ENCODE data around the gene ZNF816. TPM values are rescaled to one million over a fixed set of nuclear protein-coding genes. Genes with fewer than 3 reads are reported as not detected.
"Not testable (repeated sequence)": the region's sequence is repeated elsewhere in the genome, so short reads cannot be mapped to it uniquely, and the experiment has no call there.

ZNF816 gene
- total RNA-seq, 1 experiment from 2014 or later, result 8.9 TPM

DNA sequence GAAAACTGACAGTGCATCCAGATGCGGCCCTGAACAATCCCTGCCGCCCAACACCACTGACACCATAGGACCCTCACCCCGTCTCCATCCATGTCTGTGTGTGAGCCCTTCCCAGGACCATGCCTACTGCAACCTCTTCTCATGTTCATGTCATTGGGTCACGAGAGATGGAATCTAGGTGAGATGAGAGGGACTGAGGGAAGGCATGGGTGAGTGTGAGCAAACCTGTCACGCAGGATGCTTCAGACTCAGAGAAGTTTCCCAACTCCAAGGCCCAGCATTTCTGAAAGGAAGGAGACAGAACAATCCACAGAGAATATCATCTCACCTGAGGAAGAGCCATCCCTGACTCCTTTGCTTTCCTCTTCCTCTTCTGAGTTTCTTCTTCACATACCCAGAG lies 45.1 kb downstream of the ZNF816 start (continued):
- no peak for TF ChIP-seq CTCF (IDR thresholded peaks at IDR 0.05 in 2 of 3, conservative IDR thresholded peaks at IDR 0.05 in 1 of 3; ENCODE audit: borderline replicate concordance in 1 of 3, insufficient read depth in 1 of 3, low read depth in 2 of 3, low read length in 2 of 3)
- no peak for TF ChIP-seq MAX (IDR thresholded peaks at IDR 0.05)
- no peak for TF ChIP-seq FOSL1 (IDR thresholded peaks at IDR 0.05; ENCODE audit: low read depth)
- TF ChIP-seq ZNF274 (IDR thresholded peaks at IDR 0.05; ENCODE audit: low read depth, low read length), result no peak
- TF ChIP-seq EGR1 (IDR thresholded peaks at IDR 0.05; ENCODE audit: low read depth), result no peak

DNA sequence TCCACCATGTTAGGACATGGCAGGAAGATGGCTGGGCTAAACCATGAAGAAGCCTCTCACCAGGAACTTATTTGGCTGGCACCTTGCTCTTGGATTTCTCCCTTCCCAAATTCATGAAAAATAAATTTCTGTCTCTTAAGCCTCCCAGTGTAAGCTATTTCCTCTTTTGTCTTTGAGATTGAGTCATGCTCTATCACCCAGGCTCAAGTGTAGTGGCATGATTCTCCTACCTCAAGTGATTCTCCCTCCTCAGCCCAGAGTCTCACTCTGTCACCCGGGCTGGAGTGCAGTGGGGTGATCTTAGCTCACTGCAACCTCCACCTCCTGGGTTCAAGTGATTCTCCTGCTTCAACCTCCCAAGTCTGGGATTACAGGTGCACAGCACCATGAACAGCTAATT lies 52.0 kb downstream of the ZNF816 start:
- no peak overlapping the region for H3K4me3 ChIP-seq (replicated peaks in 1 of 2; ENCODE audit: low read depth in 1 of 2, low read length in 2 of 2)
- H4K20me1 ChIP-seq (ENCODE audit: insufficient read depth), result no peaks in the 10 kb centered on the region
- no peaks in the 10 kb centered on the region for H3K4me1 ChIP-seq (ENCODE audit: control insufficient read depth in 1 of 2, insufficient read depth in 2 of 2, low read length in 2 of 2)
- no peaks in the 10 kb centered on the region for H3K27me3 ChIP-seq (ENCODE audit: insufficient read depth, low read length)
- H2AFZ ChIP-seq (ENCODE audit: low read depth, low read length, poor library complexity, severe bottlenecking), result no peak overlapping the region
- no peaks in the 10 kb centered on the region for H3K9me2 ChIP-seq (ENCODE audit: insufficient read depth)
- ChIA-PET RAD21 (ENCODE audit: low non-redundant PET in 1 of 2, low total read pairs in 2 of 2, uncharacterized antibody in 2 of 2, unreplicated experiment in 2 of 2) (no interaction called here), POLR2A (no interaction called here), CTCF (no interaction called here)
- H3K9ac ChIP-seq (ENCODE audit: low read length), result no peak overlapping the region
- ATAC-seq, result no peak
- H3K27ac ChIP-seq (ENCODE audit: low read depth, low read length), result no peak overlapping the region
- no peak for TF ChIP-seq EGR1 (IDR thresholded peaks at IDR 0.05; ENCODE audit: low read depth)
- no peak for TF ChIP-seq FOSL1 (IDR thresholded peaks at IDR 0.05; ENCODE audit: low read depth)
- TF ChIP-seq POLR2A (IDR thresholded peaks at IDR 0.05; ENCODE audit: borderline replicate concordance, extremely low read depth, insufficient read depth, insufficient read length), result no peak
- TF ChIP-seq ATF3 (IDR thresholded peaks at IDR 0.05), result no peak
- peaks cover 2 to 28% of the 10 kb centered on the region in 2 experiments; a peak in 1 of 4 replicates for H3K36me3 ChIP-seq (ENCODE audit: control insufficient read depth in 1 of 2, insufficient read depth in 2 of 2, low read length in 2 of 2)
- intact Hi-C loops (cut with micrococcal nuclease), result no loop called here
- no TSS peak for BruUV-seq (replicated peaks)
- H3K79me2 ChIP-seq (ENCODE audit: insufficient read depth, low read length), result no peaks in the 10 kb centered on the region
- H3K9me3 ChIP-seq (ENCODE audit: control insufficient read depth in 1 of 2, insufficient read depth in 1 of 2, low read depth in 1 of 2, low read length in 2 of 2), result no peaks in the 10 kb centered on the region
- no peak for DNase-seq (ENCODE audit: low read depth, low spot score)
- H3K4me2 ChIP-seq (ENCODE audit: low read length), result no peak overlapping the region

DNA sequence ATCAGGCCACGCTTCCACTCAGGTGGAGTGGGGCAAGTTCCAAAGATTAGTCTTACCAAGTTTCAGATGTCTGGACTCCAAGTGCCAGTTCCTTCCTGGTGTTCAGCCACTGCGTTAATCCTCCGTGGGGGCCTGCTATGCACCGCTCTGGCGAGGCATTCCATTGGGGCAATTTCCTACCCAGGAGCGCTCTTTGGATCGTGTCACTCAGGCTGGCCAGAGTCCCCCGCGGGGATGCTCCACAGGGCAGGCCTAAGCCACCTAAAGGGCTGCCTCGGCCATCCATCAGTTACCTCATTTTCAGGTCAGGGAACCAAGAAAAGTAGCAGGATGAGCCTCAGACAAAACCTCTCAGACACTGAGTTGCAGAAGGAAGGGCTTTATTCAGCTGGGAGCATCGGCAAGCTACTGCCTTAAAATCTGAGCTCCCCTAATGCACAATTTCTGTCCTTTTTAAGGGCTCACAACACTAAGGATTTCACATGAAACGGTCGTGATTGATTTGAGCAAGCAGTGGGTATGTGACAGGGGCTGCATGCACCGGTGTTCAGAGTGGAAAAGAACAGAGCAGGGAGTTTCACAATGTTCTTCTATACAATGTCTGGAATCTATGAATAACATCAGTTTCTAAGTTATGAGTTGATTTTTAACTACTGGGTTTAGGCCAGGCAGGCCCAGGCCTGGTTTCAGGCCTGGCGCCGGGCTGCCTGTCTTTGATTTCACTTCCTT lies 58.5 kb downstream of the ZNF816 start:
- intact Hi-C loops (cut with micrococcal nuclease); ATAC-seq; H3K4me3 ChIP-seq (replicated peaks in 1 of 2; ENCODE audit: low read depth in 1 of 2, low read length in 2 of 2); H3K79me2 ChIP-seq (ENCODE audit: insufficient read depth, low read length); CTCF ChIA-PET; DNase-seq (ENCODE audit: low read depth, low spot score); H4K20me1 ChIP-seq (ENCODE audit: insufficient read depth); H3K4me2 ChIP-seq (ENCODE audit: low read length); H3K9me3 ChIP-seq (ENCODE audit: control insufficient read depth in 1 of 2, insufficient read depth in 1 of 2, low read depth in 1 of 2, low read length in 2 of 2); H2AFZ ChIP-seq (ENCODE audit: low read depth, low read length, poor library complexity, severe bottlenecking); BruUV-seq (replicated peaks); POLR2A ChIA-PET; H3K9ac ChIP-seq (ENCODE audit: low read length); H3K4me1 ChIP-seq (ENCODE audit: control insufficient read depth in 1 of 2, insufficient read depth in 2 of 2, low read length in 2 of 2); RAD21 ChIA-PET (ENCODE audit: low non-redundant PET in 1 of 2, low total read pairs in 2 of 2, uncharacterized antibody in 2 of 2, unreplicated experiment in 2 of 2); H3K27me3 ChIP-seq (ENCODE audit: insufficient read depth, low read length); H3K27ac ChIP-seq (ENCODE audit: low read depth, low read length); H3K9me2 ChIP-seq (ENCODE audit: insufficient read depth): not testable (repeated sequence)
- H3K36me3 ChIP-seq (ENCODE audit: control insufficient read depth in 1 of 2, insufficient read depth in 2 of 2, low read length in 2 of 2), result peaks cover 2 to 22% of the 10 kb centered on the region in 2 experiments; a peak in 1 of 4 replicates

All from HCT116 (cell line).